A673 (cell line): ENCODE data around the gene TTC33. TPM values are rescaled to one million over a fixed set of nuclear protein-coding genes. Genes with fewer than 3 reads are reported as not detected.

Experiments
- BruUV-seq: library from RNA; stranded (reverse); fragments of 400-500 nt; replicated peaks from 2 replicates; lab custom pipeline; 2021; lab: Mats Ljungman, UMichigan
- CTCF ChIA-PET: fragments of 300-600 bp; sonication (Branson Sonifier 250); formaldehyde crosslinking; loops from one replicate; lab custom pipeline; 2022; ENCODE audit warnings: antibody characterized with exemption; lab: Charles Lee
- POLR2A ChIA-PET: fragments of 300-600 bp; sonication (Branson Sonifier 250); formaldehyde crosslinking; loops from one replicate; lab custom pipeline; 2022; ENCODE audit warnings: antibody characterized with exemption; ENCODE audit not compliant: low non-redundant PET; lab: Charles Lee
- DNase-seq: peaks from one replicate; pipeline ENCODE4 v3.0.0-alpha.2; 2015; ENCODE audit warnings: low spot score
- H3K27ac ChIP-seq: fragments of 200-600 bp; sonication (generic); 2 replicates; pipeline ENCODE4 v1.5.1; 2016; ENCODE audit warnings: mixed run types, low read depth, mild to moderate bottlenecking, mixed read lengths, antibody characterized with exemption, low read length; ENCODE audit not compliant: poor library complexity, severe bottlenecking
- H3K27me3 ChIP-seq: fragments of 200-600 bp; sonication (generic); replicated peaks from 2 replicates; pipeline ENCODE4 v1.6.1; 2017; ENCODE audit warnings: mixed run types, low read depth, mild to moderate bottlenecking, mixed read lengths, antibody characterized with exemption, low read length; ENCODE audit not compliant: insufficient read depth, poor library complexity
- H3K36me3 ChIP-seq: fragments of 200-600 bp; sonication (generic); 2 replicates; pipeline ENCODE4 v1.6.1; 2016; ENCODE audit warnings: mixed run types, mild to moderate bottlenecking, mixed read lengths, antibody characterized with exemption, low read length; ENCODE audit not compliant: insufficient read depth, poor library complexity, severe bottlenecking
- H3K4me1 ChIP-seq: fragments of 200-600 bp; sonication (generic); 2 replicates; pipeline ENCODE4 v1.6.1; 2017; ENCODE audit warnings: mixed run types, mild to moderate bottlenecking, mixed read lengths, antibody characterized with exemption, low read length; ENCODE audit not compliant: insufficient read depth, poor library complexity, severe bottlenecking
- H3K4me3 ChIP-seq: fragments of 200-600 bp; sonication (generic); 2 replicates; pipeline ENCODE4 v1.5.1; 2016; ENCODE audit warnings: low read depth, mixed run types, mild to moderate bottlenecking, mixed read lengths, low read length; ENCODE audit not compliant: poor library complexity, severe bottlenecking
- H3K9me3 ChIP-seq: fragments of 200-600 bp; sonication (generic); 2 replicates; pipeline ENCODE4 v1.6.1; 2016; ENCODE audit warnings: mixed run types, low read depth, mild to moderate bottlenecking, mixed read lengths, antibody characterized with exemption, low read length; ENCODE audit not compliant: poor library complexity, severe bottlenecking
- CTCF ChIP-seq: fragments of 300-800, 200-600 bp; sonication (generic); conservative IDR thresholded peaks from 2 replicates; pipeline ENCODE4 v1.5.1; 2017; ENCODE audit warnings: low read depth, mild to moderate bottlenecking, antibody characterized with exemption, low read length, moderate library complexity, mixed read lengths
- EZH2 ChIP-seq: fragments of 200-600 bp; sonication (generic); IDR thresholded peaks from 2 replicates; pipeline ENCODE4 v1.6.1; 2017; ENCODE audit warnings: borderline replicate concordance, low read depth, mild to moderate bottlenecking, mixed read lengths, antibody characterized with exemption, low read length; ENCODE audit not compliant: poor library complexity, severe bottlenecking
- intact Hi-C: fragments of 100-400 bp; cut with micrococcal nuclease; formaldehyde crosslinking; loops from one replicate; pipeline ENCODE4 v1.10.0; 2022; ENCODE audit not compliant: unreplicated experiment
- total RNA-seq: library from RNA; stranded (reverse); gene quantifications from 2 replicates; pipeline ENCODE4 v1.2.3, GENCODE V29; 2021

The TTC33 gene
- total RNA-seq, 1 experiment from 2014 or later: 17.0 TPM

GRCh38 chr5:40550481-40550880 is 205.3 kb downstream of the TTC33 start:
- H3K27ac ChIP-seq: no peak overlapping the region
- intact Hi-C loops: no loop called here
- no TSS peak for BruUV-seq
- no peaks in the 10 kb centered on the region for H3K9me3 ChIP-seq
- POLR2A ChIA-PET: no interaction called here
- no peaks in the 10 kb centered on the region for H3K4me1 ChIP-seq
- DNase-seq: no peak
- no peaks in the 10 kb centered on the region for H3K27me3 ChIP-seq
- TF ChIP-seq CTCF: no peak
- TF ChIP-seq EZH2: no peak
- no peaks in the 10 kb centered on the region for H3K36me3 ChIP-seq
- no peak overlapping the region for H3K4me3 ChIP-seq
- CTCF ChIA-PET: no interaction called here

DNA sequence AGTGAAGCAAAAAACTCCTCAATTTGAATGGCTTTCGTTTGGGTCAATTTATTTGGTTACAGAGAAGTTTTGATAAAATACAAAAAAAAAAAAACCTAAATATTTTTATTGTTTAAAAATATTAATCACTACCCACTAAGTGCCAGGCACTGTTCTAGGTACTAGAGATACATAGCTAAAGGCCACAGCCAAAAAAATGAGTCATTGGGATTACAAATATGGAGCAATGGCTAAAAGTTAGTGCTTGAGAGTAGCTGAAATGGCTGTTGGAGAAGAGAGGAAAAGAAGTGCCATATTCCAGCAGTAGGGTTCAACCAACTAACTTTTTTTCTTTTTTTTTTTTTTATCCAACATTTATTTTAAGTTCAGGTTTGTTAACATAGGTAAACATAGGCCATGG is 206.1 kb downstream of the TTC33 start:
- Histone ChIP-seq H3K4me1 (no peaks in the 10 kb centered on the region), H3K9me3 (no peaks in the 10 kb centered on the region), H3K4me3 (no peak overlapping the region), H3K27me3 (no peaks in the 10 kb centered on the region), H3K27ac (no peak overlapping the region), H3K36me3 (no peaks in the 10 kb centered on the region)
- CTCF ChIA-PET: no interaction called here
- TF ChIP-seq CTCF: no peak
- no peak for TF ChIP-seq EZH2
- no peak for DNase-seq
- POLR2A ChIA-PET: no interaction called here
- intact Hi-C loops: no loop called here
- no TSS peak for BruUV-seq

- Histone ChIP-seq H3K27me3 (no peaks in the 10 kb centered on the region), H3K4me3 (no peak overlapping the region), H3K36me3 (no peaks in the 10 kb centered on the region), H3K4me1 (no peaks in the 10 kb centered on the region), H3K9me3 (no peaks in the 10 kb centered on the region), H3K27ac (no peak overlapping the region)
- ChIA-PET CTCF (no interaction called here), POLR2A (no interaction called here)
- DNase-seq: no peak
- BruUV-seq: no TSS peak
- intact Hi-C loops: no loop called here
- TF ChIP-seq EZH2 (no peak), CTCF (no peak)
Measured at GRCh38 chr5:40547994-40548575, 207.7 kb downstream of the TTC33 start.
